Measurements from ENCODE around the gene FAAP100. TPM values are rescaled to one million over a fixed set of nuclear protein-coding genes. Genes with fewer than 3 reads are reported as not detected.

Gene FAAP100
- polyA plus RNA-seq, 1 of the 3 experiments (the other 2 are of a cell fraction), result 18.9 TPM

GRCh38 chr17:81558941-81559806 lies 7.0 kb upstream of the FAAP100 start:
- TF ChIP-seq MAX (IDR thresholded peaks at IDR 0.05; ENCODE audit: low read depth) (no peak), TCF12 (IDR thresholded peaks at IDR 0.05) (no peak), SMC3 (IDR thresholded peaks at IDR 0.05; ENCODE audit: low read depth, low read length) (peak; percentile 18; the same call in 1 of the 2 replicates), RAD21 (IDR thresholded peaks at IDR 0.05; ENCODE audit: low read length) (peak; percentile 15; the same call in 1 of the 2 replicates), CTCF (IDR thresholded peaks at IDR 0.05) (peak; percentile 47), GABPA (IDR thresholded peaks at IDR 0.05; ENCODE audit: low read depth) (no peak)
- Histone ChIP-seq H3K4me3 (ENCODE audit: low read depth in 2 of 2, low read length in 1 of 2) (no peak overlapping the region), H3K79me2 (ENCODE audit: insufficient read depth) (peaks cover 56% of the 10 kb centered on the region), H3K4me1 (ENCODE audit: control insufficient read depth in 1 of 2, insufficient read depth in 2 of 2, low read depth in 1 of 2, low read length in 1 of 2) (peaks cover 1 to 20% of the 10 kb centered on the region in 2 experiments; a peak in 3 of 4 replicates), H3K4me2 (no peak overlapping the region), H3K36me3 (replicated peaks in 1 of 2; ENCODE audit: control insufficient read depth in 1 of 2, insufficient read depth in 2 of 2, low read length in 1 of 2) (peaks cover 43 to 50% of the 10 kb centered on the region in 2 experiments), H3K27me3 (ENCODE audit: insufficient read depth) (no peaks in the 10 kb centered on the region), H3K27ac (ENCODE audit: low read depth in 2 of 2, low read length in 1 of 2) (no peak overlapping the region), H3K9ac (no peak overlapping the region), H3F3A (replicated peaks; ENCODE audit: insufficient read depth) (peaks cover 38% of the 10 kb centered on the region), H3K9me2 (no peaks in the 10 kb centered on the region), H2AFZ (ENCODE audit: low read depth) (no peak overlapping the region), H4K20me1 (ENCODE audit: insufficient read depth) (peaks cover 10% of the 10 kb centered on the region; the same call in 1 of the 2 replicates), H3K9me3 (no peaks in the 10 kb centered on the region)
- ChIA-PET POLR2A (no interaction called here), CTCF (interaction anchor here (0.5 to 3.3 kb wide), 5 partner anchors 21 to 301 kb away, joined by 3 to 16 read pairs (median 3); no protein-coding TSS in a partner anchor)
- WGBS (ENCODE audit: low lambda C conversion rate), result 90% methylated on average over 21 of the region's 27 CpGs
- no peak for DNase-seq

- Histone ChIP-seq H4K20me1 (ENCODE audit: insufficient read depth) (peaks cover 10% of the 10 kb centered on the region; the same call in 1 of the 2 replicates), H3K4me2 (no peak overlapping the region), H3K79me2 (ENCODE audit: insufficient read depth) (peaks cover 45% of the 10 kb centered on the region), H2AFZ (ENCODE audit: low read depth) (no peak overlapping the region), H3K36me3 (replicated peaks in 1 of 2; ENCODE audit: control insufficient read depth in 1 of 2, insufficient read depth in 2 of 2, low read length in 1 of 2) (peaks cover 37 to 41% of the 10 kb centered on the region in 2 experiments), H3K27me3 (ENCODE audit: insufficient read depth) (no peaks in the 10 kb centered on the region), H3K4me1 (ENCODE audit: control insufficient read depth in 1 of 2, insufficient read depth in 2 of 2, low read depth in 1 of 2, low read length in 1 of 2) (peaks cover 12 to 25% of the 10 kb centered on the region in 2 experiments; a peak in 3 of 4 replicates), H3K9me3 (no peaks in the 10 kb centered on the region), H3K4me3 (ENCODE audit: low read depth in 2 of 2, low read length in 1 of 2) (no peak overlapping the region), H3F3A (replicated peaks; ENCODE audit: insufficient read depth) (peaks cover 49% of the 10 kb centered on the region), H3K27ac (ENCODE audit: low read depth in 2 of 2, low read length in 1 of 2) (no peak overlapping the region), H3K9me2 (no peaks in the 10 kb centered on the region), H3K9ac (no peak overlapping the region)
- no peak for DNase-seq
- ChIA-PET POLR2A (no interaction called here), CTCF (interaction anchor here (1.7 to 3.3 kb wide), 2 partner anchors 9 to 43 kb away, joined by 6 to 16 read pairs; no protein-coding TSS in a partner anchor)
- no peak for TF ChIP-seq ZBTB33 (IDR thresholded peaks at IDR 0.05; ENCODE audit: borderline replicate concordance, low read depth)
- no peak for TF ChIP-seq TEAD4 (IDR thresholded peaks at IDR 0.05; ENCODE audit: borderline replicate concordance, insufficient read depth)
- TF ChIP-seq NRF1 (IDR thresholded peaks at IDR 0.05; ENCODE audit: low read depth, low read length), result no peak
- TF ChIP-seq TCF12 (IDR thresholded peaks at IDR 0.05), result no peak
- no peak for TF ChIP-seq POLR2AphosphoS5 (IDR thresholded peaks at IDR 0.05; ENCODE audit: low read depth, low read length)
- no peak for TF ChIP-seq TAF1 (IDR thresholded peaks at IDR 0.05; ENCODE audit: borderline replicate concordance, low read depth, low read length)
- no peak for TF ChIP-seq GABPA (IDR thresholded peaks at IDR 0.05; ENCODE audit: low read depth)
- no peak for TF ChIP-seq GATA2 (CRISPR knock-in tag; IDR thresholded peaks at IDR 0.05)
- no peak for TF ChIP-seq FOXM1 (IDR thresholded peaks at IDR 0.05; ENCODE audit: low read depth)
- TF ChIP-seq EZH2phosphoT487 (IDR thresholded peaks at IDR 0.05; ENCODE audit: borderline replicate concordance, low read depth), result no peak
- TF ChIP-seq USF1 (IDR thresholded peaks at IDR 0.05; ENCODE audit: borderline replicate concordance, low read depth), result no peak
- TF ChIP-seq RAD21 (IDR thresholded peaks at IDR 0.05; ENCODE audit: low read length), result no peak
- TF ChIP-seq RXRA (IDR thresholded peaks at IDR 0.05; ENCODE audit: borderline replicate concordance, low read depth), result no peak
- no peak for TF ChIP-seq MEF2A (IDR thresholded peaks at IDR 0.05; ENCODE audit: borderline replicate concordance, low read depth)
- no peak for TF ChIP-seq EP300 (IDR thresholded peaks at IDR 0.05; ENCODE audit: borderline replicate concordance in 1 of 2, low read depth in 1 of 2, low read length in 1 of 2)
- no peak for TF ChIP-seq RFX5 (IDR thresholded peaks at IDR 0.05; ENCODE audit: low read length)
- no peak for TF ChIP-seq IRF3 (IDR thresholded peaks at IDR 0.05; ENCODE audit: low read depth, low read length)
- WGBS (ENCODE audit: low lambda C conversion rate), result 97% methylated on average over 7 of the region's 12 CpGs
Observed at GRCh38 chr17:81558115-81558468, 5.9 kb upstream of the FAAP100 start.
